ENCODE results near the gene WDR5. TPM values are rescaled to one million over a fixed set of nuclear protein-coding genes. Genes with fewer than 3 reads are reported as not detected.
"Not testable (repeated sequence)": the region's sequence is repeated elsewhere in the genome, so short reads cannot be mapped to it uniquely, and the experiment has no call there.

The WDR5 gene
- total and polyA plus RNA-seq, 2 experiments from 2014 or later: 37.0 to 56.6 TPM

DNA sequence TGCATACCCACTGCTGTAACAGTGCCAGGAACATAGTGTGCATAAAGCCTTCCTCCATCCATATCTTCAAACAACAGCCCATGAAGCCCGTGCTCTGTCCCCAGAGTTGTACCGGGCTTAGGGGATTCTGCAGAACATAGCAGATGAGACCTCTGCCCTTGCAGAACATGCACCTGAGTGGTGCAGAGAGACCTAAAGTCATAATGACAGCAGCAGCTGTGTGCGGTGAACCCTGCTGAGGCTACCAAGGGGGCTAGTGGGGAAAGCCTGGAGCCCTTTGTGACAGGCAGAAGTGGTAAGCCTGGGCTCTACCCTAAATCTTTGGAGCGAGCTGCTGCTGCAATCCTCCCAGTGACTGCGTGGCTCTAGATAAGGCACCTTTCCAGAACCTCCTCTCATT lies 35.8 kb upstream of the WDR5 start:
- DNase-seq (ENCODE audit: low spot score) (no peak), ATAC-seq (no peak)
- Mint-ChIP-seq H3K36me3 (ENCODE audit: low read depth) (peaks cover 2% of the 10 kb centered on the region; the same call in 1 of the 3 replicates), H3K27me3 (ENCODE audit: insufficient read depth, low read depth, poor library complexity) (peaks cover 10% of the 10 kb centered on the region), H3K27ac (no peak overlapping the region), H3K4me3 (no peak overlapping the region), H3K9me3 (peaks cover 29% of the 10 kb centered on the region), H3K4me1 (no peaks in the 10 kb centered on the region)
- Histone ChIP-seq H2AFZ (no peak overlapping the region), H3K36me3 (ENCODE audit: insufficient read depth) (no peaks in the 10 kb centered on the region), H4K20me1 (replicated peaks; ENCODE audit: insufficient read depth) (no peaks in the 10 kb centered on the region), H3K4me2 (no peak overlapping the region), H3K4me3 (no peak overlapping the region), H3K27ac (ENCODE audit: low read depth) (no peak overlapping the region), H3K9me2 (ENCODE audit: insufficient read depth) (no peaks in the 10 kb centered on the region), H3K27me3 (ENCODE audit: insufficient read depth) (no peaks in the 10 kb centered on the region), H3K79me2 (replicated peaks; ENCODE audit: insufficient read depth) (no peaks in the 10 kb centered on the region), H3F3A (replicated peaks; ENCODE audit: low read depth) (no peaks in the 10 kb centered on the region), H3K4me1 (ENCODE audit: insufficient read depth) (no peaks in the 10 kb centered on the region)
- TF ChIP-seq CREB1 (CRISPR knock-in tag; IDR thresholded peaks at IDR 0.05; ENCODE audit: low read depth): no peak
- TF ChIP-seq NANOG (IDR thresholded peaks at IDR 0.05; ENCODE audit: borderline replicate concordance): no peak
- no peak for TF ChIP-seq ZNF331 (CRISPR knock-in tag; IDR thresholded peaks at IDR 0.05; ENCODE audit: low read depth)
- TF ChIP-seq, protein P1, sequence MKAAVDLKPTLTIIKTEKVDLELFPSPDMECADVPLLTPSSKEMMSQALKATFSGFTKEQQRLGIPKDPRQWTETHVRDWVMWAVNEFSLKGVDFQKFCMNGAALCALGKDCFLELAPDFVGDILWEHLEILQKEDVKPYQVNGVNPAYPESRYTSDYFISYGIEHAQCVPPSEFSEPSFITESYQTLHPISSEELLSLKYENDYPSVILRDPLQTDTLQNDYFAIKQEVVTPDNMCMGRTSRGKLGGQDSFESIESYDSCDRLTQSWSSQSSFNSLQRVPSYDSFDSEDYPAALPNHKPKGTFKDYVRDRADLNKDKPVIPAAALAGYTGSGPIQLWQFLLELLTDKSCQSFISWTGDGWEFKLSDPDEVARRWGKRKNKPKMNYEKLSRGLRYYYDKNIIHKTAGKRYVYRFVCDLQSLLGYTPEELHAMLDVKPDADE (IDR thresholded peaks at IDR 0.05): no peak
- TF ChIP-seq, protein P2, sequence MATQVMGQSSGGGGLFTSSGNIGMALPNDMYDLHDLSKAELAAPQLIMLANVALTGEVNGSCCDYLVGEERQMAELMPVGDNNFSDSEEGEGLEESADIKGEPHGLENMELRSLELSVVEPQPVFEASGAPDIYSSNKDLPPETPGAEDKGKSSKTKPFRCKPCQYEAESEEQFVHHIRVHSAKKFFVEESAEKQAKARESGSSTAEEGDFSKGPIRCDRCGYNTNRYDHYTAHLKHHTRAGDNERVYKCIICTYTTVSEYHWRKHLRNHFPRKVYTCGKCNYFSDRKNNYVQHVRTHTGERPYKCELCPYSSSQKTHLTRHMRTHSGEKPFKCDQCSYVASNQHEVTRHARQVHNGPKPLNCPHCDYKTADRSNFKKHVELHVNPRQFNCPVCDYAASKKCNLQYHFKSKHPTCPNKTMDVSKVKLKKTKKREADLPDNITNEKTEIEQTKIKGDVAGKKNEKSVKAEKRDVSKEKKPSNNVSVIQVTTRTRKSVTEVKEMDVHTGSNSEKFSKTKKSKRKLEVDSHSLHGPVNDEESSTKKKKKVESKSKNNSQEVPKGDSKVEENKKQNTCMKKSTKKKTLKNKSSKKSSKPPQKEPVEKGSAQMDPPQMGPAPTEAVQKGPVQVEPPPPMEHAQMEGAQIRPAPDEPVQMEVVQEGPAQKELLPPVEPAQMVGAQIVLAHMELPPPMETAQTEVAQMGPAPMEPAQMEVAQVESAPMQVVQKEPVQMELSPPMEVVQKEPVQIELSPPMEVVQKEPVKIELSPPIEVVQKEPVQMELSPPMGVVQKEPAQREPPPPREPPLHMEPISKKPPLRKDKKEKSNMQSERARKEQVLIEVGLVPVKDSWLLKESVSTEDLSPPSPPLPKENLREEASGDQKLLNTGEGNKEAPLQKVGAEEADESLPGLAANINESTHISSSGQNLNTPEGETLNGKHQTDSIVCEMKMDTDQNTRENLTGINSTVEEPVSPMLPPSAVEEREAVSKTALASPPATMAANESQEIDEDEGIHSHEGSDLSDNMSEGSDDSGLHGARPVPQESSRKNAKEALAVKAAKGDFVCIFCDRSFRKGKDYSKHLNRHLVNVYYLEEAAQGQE (IDR thresholded peaks at IDR 0.05; ENCODE audit: unreplicated experiment): no peak
- TF ChIP-seq, protein P3, sequence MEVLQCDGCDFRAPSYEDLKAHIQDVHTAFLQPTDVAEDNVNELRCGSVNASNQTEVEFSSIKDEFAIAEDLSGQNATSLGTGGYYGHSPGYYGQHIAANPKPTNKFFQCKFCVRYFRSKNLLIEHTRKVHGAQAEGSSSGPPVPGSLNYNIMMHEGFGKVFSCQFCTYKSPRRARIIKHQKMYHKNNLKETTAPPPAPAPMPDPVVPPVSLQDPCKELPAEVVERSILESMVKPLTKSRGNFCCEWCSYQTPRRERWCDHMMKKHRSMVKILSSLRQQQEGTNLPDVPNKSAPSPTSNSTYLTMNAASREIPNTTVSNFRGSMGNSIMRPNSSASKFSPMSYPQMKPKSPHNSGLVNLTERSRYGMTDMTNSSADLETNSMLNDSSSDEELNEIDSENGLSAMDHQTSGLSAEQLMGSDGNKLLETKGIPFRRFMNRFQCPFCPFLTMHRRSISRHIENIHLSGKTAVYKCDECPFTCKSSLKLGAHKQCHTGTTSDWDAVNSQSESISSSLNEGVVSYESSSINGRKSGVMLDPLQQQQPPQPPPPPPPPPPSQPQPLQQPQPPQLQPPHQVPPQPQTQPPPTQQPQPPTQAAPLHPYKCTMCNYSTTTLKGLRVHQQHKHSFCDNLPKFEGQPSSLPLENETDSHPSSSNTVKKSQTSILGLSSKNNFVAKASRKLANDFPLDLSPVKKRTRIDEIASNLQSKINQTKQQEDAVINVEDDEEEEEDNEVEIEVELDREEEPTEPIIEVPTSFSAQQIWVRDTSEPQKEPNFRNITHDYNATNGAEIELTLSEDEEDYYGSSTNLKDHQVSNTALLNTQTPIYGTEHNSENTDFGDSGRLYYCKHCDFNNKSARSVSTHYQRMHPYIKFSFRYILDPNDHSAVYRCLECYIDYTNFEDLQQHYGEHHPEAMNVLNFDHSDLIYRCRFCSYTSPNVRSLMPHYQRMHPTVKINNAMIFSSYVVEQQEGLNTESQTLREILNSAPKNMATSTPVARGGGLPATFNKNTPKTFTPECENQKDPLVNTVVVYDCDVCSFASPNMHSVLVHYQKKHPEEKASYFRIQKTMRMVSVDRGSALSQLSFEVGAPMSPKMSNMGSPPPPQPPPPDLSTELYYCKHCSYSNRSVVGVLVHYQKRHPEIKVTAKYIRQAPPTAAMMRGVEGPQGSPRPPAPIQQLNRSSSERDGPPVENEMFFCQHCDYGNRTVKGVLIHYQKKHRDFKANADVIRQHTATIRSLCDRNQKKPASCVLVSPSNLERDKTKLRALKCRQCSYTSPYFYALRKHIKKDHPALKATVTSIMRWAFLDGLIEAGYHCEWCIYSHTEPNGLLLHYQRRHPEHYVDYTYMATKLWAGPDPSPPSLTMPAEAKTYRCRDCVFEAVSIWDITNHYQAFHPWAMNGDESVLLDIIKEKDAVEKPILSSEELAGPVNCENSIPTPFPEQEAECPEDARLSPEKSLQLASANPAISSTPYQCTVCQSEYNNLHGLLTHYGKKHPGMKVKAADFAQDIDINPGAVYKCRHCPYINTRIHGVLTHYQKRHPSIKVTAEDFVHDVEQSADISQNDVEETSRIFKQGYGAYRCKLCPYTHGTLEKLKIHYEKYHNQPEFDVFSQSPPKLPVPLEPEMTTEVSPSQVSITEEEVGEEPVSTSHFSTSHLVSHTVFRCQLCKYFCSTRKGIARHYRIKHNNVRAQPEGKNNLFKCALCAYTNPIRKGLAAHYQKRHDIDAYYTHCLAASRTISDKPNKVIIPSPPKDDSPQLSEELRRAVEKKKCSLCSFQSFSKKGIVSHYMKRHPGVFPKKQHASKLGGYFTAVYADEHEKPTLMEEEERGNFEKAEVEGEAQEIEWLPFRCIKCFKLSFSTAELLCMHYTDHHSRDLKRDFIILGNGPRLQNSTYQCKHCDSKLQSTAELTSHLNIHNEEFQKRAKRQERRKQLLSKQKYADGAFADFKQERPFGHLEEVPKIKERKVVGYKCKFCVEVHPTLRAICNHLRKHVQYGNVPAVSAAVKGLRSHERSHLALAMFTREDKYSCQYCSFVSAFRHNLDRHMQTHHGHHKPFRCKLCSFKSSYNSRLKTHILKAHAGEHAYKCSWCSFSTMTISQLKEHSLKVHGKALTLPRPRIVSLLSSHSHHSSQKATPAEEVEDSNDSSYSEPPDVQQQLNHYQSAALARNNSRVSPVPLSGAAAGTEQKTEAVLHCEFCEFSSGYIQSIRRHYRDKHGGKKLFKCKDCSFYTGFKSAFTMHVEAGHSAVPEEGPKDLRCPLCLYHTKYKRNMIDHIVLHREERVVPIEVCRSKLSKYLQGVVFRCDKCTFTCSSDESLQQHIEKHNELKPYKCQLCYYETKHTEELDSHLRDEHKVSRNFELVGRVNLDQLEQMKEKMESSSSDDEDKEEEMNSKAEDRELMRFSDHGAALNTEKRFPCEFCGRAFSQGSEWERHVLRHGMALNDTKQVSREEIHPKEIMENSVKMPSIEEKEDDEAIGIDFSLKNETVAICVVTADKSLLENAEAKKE (CRISPR knock-in tag; IDR thresholded peaks at IDR 0.05): no peak
- TF ChIP-seq EZH2 (IDR thresholded peaks at IDR 0.05; ENCODE audit: low read depth, unreplicated experiment): no peak
- TF ChIP-seq STAT1 (IDR thresholded peaks at IDR 0.05; ENCODE audit: unreplicated experiment): no peak

GRCh38 chr9:134101133-134101532 lies 34.7 kb upstream of the WDR5 start:
- H3K4me2 ChIP-seq; H3K36me3 ChIP-seq (ENCODE audit: insufficient read depth); ATAC-seq; DNase-seq (ENCODE audit: low spot score); H3F3A ChIP-seq (replicated peaks; ENCODE audit: low read depth); H4K20me1 ChIP-seq (replicated peaks; ENCODE audit: insufficient read depth); H2AFZ ChIP-seq; H3K36me3 Mint-ChIP-seq (ENCODE audit: low read depth); H3K4me3 ChIP-seq; H3K27me3 ChIP-seq (ENCODE audit: insufficient read depth); H3K4me1 ChIP-seq (ENCODE audit: insufficient read depth); H3K27ac ChIP-seq (ENCODE audit: low read depth); H3K4me1 Mint-ChIP-seq; H3K79me2 ChIP-seq (replicated peaks; ENCODE audit: insufficient read depth); H3K27ac Mint-ChIP-seq; H3K9me2 ChIP-seq (ENCODE audit: insufficient read depth); H3K4me3 Mint-ChIP-seq: not testable (repeated sequence)
- H3K27me3 Mint-ChIP-seq (ENCODE audit: insufficient read depth, low read depth, poor library complexity): peaks cover 11% of the 10 kb centered on the region
- peaks cover 35% of the 10 kb centered on the region for H3K9me3 Mint-ChIP-seq
